NT2/D1 (cell line): ENCODE measurements around the gene TEX101.
"Not testable (repeated sequence)": the region's sequence is repeated elsewhere in the genome, so short reads cannot be mapped to it uniquely, and the experiment has no call there.

Experiments used
- DNase-seq: peaks from one replicate; pipeline ENCODE4 v3.0.0-alpha.2; 2011; ENCODE audit warnings: low read depth, low spot score
- H3K27me3 ChIP-seq: 2 replicates; pipeline ENCODE4 v1.6.0; 2011; ENCODE audit warnings: mild to moderate bottlenecking; ENCODE audit not compliant: insufficient read length, insufficient read depth
- H3K36me3 ChIP-seq: 2 replicates; pipeline ENCODE4 v1.6.1; 2011; ENCODE audit warnings: mild to moderate bottlenecking, low read length, mixed read lengths; ENCODE audit not compliant: insufficient read depth, insufficient read length
- H3K4me1 ChIP-seq: 2 replicates; pipeline ENCODE4 v1.5.1; 2011; ENCODE audit not compliant: insufficient read depth, insufficient read length
- H3K4me3 ChIP-seq: 2 replicates; pipeline ENCODE4 v1.5.1; 2011; ENCODE audit warnings: low read depth; ENCODE audit not compliant: insufficient read length
- H3K9ac ChIP-seq: 2 replicates; pipeline ENCODE4 v1.6.0; 2011; ENCODE audit warnings: low read depth; ENCODE audit not compliant: insufficient read length
- H3K9me3 ChIP-seq: 2 replicates; pipeline ENCODE4 v1.5.1; 2011; ENCODE audit warnings: mild to moderate bottlenecking, low read length; ENCODE audit not compliant: insufficient read depth
- SUZ12 ChIP-seq: IDR thresholded peaks from 2 replicates; pipeline ENCODE4 v1.6.1; 2011; ENCODE audit not compliant: insufficient read length, insufficient read depth; ENCODE audit errors: extremely low read depth
- YY1 ChIP-seq: IDR thresholded peaks from 2 replicates; pipeline ENCODE4 v1.6.1; 2011; ENCODE audit not compliant: insufficient read length, insufficient read depth
- ZNF274 ChIP-seq: IDR thresholded peaks from 2 replicates; pipeline ENCODE4 v1.6.1; 2011; ENCODE audit warnings: mild to moderate bottlenecking, low read depth, low read length

Gene TEX101

GRCh38 chr19:43414554-43414953, at the start of gene TEX101:
TEX101 (plus strand) TSS chr19:43414890; CDS start chr19:43415920, 1,030 bp downstream.
- Histone ChIP-seq H3K9me3 (peaks cover 9% of the 10 kb centered on the region; the same call in 1 of the 2 replicates), H3K9ac (no peak within 1 kb of the TSS), H3K36me3 (no peaks in the 10 kb centered on the region), H3K27me3 (no peaks in the 10 kb centered on the region), H3K4me3 (no peak within 1 kb of the TSS), H3K4me1 (no peaks in the 10 kb centered on the region)
- TF ChIP-seq SUZ12 (no peak), ZNF274 (no peak)
- no peak for DNase-seq

GRCh38 chr19:43365677-43366076, 49.0 kb upstream of the TEX101 start:
- H3K4me3 ChIP-seq, H3K27me3 ChIP-seq, H3K4me1 ChIP-seq, H3K9ac ChIP-seq, H3K36me3 ChIP-seq, DNase-seq, H3K9me3 ChIP-seq: not testable (repeated sequence)

GRCh38 chr19:43367822-43368221, 46.9 kb upstream of the TEX101 start:
- Histone ChIP-seq H3K4me3 (no peak overlapping the region), H3K36me3 (no peaks in the 10 kb centered on the region), H3K9me3 (no peaks in the 10 kb centered on the region), H3K4me1 (no peaks in the 10 kb centered on the region), H3K9ac (no peak overlapping the region), H3K27me3 (no peaks in the 10 kb centered on the region)
- TF ChIP-seq ZNF274 (no peak), YY1 (no peak), SUZ12 (no peak)
- no peak for DNase-seq

GRCh38 chr19:43368897-43369296, 45.8 kb upstream of the TEX101 start:
- DNase-seq, H3K9me3 ChIP-seq, H3K27me3 ChIP-seq, H3K36me3 ChIP-seq, H3K4me3 ChIP-seq, H3K4me1 ChIP-seq, H3K9ac ChIP-seq: not testable (repeated sequence)

GRCh38 chr19:43371909-43372308, 42.8 kb upstream of the TEX101 start:
- Histone ChIP-seq H3K4me3 (no peak overlapping the region), H3K4me1 (no peaks in the 10 kb centered on the region), H3K27me3 (no peaks in the 10 kb centered on the region), H3K9me3 (no peaks in the 10 kb centered on the region), H3K9ac (no peak overlapping the region), H3K36me3 (no peaks in the 10 kb centered on the region)
- DNase-seq, result no peak
- TF ChIP-seq YY1 (no peak), ZNF274 (no peak), SUZ12 (no peak)

GRCh38 chr19:43372462-43372861, 42.2 kb upstream of the TEX101 start:
- H3K36me3 ChIP-seq, result no peaks in the 10 kb centered on the region
- no peak overlapping the region for H3K4me3 ChIP-seq
- TF ChIP-seq YY1, result no peak
- TF ChIP-seq SUZ12, result no peak
- no peak for TF ChIP-seq ZNF274
- no peaks in the 10 kb centered on the region for H3K27me3 ChIP-seq
- no peak overlapping the region for H3K9ac ChIP-seq
- H3K4me1 ChIP-seq, result no peaks in the 10 kb centered on the region
- H3K9me3 ChIP-seq, result no peaks in the 10 kb centered on the region
- DNase-seq, result no peak

GRCh38 chr19:43377624-43378023, 37.1 kb upstream of the TEX101 start:
- DNase-seq, result not testable (repeated sequence)

GRCh38 chr19:43380008-43380407, 34.7 kb upstream of the TEX101 start:
- no peaks in the 10 kb centered on the region for H3K9me3 ChIP-seq
- TF ChIP-seq SUZ12 (no peak), YY1 (no peak)
- no peak overlapping the region for H3K4me3 ChIP-seq
- DNase-seq, result no peak
- no peak overlapping the region for H3K9ac ChIP-seq
- H3K27me3 ChIP-seq, result no peaks in the 10 kb centered on the region
- no peaks in the 10 kb centered on the region for H3K36me3 ChIP-seq
- H3K4me1 ChIP-seq, result peaks cover 3% of the 10 kb centered on the region

More at GRCh38 chr19:43377624-43378023, 37.1 kb upstream of the TEX101 start:
- H3K27me3 ChIP-seq, H3K9me3 ChIP-seq, H3K36me3 ChIP-seq, H3K9ac ChIP-seq, H3K4me3 ChIP-seq, H3K4me1 ChIP-seq: not testable (repeated sequence)
